ENCODE measurements around the gene GRIK5.

Gene GRIK5

DNA sequence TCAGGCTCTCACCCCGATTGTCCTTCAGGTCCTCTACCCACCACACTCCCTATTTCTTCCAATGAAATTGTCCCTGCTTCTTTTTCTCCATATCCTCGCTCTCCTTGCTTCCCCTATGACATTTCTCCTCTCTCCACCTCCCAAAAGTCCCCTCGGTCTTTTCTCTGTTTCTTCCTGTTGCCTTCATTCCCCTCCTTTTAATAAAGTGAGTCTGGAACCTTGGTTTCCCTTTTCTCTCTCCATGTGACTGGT, 5.3 kb upstream of the GRIK5 start:
- no peak for DNase-seq

DNA sequence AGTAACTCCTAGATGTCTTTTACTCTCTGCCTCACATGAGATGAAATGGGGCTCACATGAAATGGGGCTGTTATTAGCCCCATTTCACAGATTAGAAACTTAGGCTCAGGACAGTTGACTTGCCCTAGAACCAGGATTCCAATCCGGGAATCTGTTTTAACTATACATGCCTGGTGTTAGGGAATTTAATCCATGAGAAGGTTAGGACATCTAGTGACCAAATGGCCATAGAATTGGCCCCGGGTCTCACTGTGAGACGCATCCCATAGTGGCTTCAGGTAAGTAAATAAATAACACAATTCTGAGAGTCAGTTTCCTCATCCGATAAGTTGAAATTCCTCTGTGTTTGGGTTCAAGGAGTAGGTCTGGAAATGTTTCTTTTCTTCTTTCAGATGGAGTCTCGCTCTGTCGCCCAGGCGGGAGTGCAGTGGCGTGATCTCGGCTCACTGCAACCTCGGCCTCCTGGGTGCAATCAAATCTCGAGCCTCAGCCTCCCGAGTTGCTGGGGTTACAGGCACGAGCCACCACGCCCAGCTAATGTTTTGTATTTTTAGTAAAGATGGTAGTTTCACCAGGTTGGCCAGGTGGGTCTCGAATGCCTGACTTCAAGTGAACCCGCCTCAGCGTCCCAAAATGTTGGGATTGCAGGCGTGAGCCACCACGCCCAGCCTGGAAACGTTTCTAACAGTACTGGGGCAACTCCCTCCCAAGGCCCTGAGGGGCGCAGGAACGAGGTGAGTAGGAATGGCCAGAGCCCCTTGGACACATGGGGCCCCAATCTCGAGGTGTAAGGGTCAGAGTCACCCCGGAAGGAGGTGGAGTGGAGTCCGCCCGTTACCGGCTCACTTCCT, 4.7 kb upstream of the GRIK5 start:
- no peak for DNase-seq

DNA sequence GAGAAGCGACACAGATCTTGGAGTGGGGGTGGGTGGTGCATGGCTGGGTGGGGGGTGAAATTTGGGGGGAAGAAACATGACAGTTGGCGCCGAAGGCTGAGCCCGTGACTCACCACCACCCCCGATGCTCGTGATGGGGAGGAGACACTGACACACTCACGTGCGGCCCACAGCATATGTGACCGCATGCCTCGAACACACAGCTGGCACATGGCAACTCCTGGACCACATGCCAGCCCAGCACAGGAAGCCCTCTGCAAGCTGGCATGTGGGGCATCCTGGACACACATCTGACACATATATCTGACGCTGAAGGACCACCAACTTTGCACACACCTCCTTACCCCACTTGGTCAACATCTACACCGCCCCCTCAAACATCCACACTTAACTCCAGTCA, 1.2 kb upstream of the GRIK5 start:
- no peak for DNase-seq

DNA sequence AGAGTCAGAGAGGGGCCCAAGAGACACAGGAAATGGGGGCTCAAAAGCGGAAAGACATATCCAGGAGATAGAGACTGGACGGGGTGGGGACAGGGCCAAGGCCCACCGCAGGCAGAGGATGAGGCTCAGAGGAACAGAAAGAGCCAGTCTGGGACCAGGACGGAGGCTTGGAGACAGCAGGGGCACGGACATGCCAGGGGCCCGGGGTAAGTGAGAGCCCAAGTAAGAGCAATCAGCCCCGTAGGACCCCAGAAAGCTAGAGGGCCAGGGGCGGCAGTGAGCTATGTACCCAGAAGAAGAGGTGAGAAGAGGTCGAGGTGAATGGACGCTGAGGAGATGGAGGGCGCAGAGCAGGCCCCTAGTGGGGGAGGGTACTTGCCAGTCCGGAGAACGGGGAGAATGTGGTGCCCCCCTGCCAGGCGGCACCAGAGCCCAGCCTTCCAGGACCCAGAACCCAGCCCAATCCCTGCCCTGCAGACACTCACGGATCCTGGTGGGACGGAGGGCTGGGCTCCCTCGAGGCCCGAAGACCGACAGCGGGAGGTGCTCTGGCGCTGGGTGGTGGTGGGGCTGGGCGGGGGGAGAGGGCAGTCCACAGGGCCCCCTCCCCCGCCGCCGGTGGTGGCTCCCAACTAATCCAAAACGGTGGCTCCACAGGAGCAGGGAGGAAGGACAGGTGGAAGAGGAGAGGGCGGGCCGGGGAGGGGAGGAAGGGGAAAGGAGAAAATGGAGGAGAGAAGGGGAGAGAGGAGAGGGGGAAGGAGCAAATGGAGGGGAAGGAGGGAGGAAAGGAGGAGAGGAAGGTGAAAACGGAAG, 1.0 kb downstream of the GRIK5 start:
- DNase-seq, result no peak

DNA sequence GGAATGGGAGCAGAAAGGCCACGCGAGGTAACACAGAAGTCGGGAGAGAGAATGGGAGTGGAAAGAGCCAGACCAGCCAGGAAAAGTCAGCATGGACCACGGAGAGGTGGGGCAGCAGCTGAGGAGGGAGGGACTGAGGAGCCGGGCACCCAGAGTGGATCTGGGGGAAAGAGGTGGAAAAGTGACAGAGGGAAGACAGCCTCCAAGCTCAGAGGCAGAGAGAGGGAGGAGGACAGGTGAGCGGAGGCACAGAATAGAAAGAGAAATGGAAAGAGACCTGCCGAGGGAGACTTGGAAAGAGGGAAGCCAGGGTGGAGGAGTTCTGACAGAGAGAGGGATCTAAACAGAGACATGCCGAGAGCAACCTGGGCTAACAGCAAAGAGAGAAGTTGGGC, 1.6 kb downstream of the GRIK5 start:
- DNase-seq, result no peak

DNA sequence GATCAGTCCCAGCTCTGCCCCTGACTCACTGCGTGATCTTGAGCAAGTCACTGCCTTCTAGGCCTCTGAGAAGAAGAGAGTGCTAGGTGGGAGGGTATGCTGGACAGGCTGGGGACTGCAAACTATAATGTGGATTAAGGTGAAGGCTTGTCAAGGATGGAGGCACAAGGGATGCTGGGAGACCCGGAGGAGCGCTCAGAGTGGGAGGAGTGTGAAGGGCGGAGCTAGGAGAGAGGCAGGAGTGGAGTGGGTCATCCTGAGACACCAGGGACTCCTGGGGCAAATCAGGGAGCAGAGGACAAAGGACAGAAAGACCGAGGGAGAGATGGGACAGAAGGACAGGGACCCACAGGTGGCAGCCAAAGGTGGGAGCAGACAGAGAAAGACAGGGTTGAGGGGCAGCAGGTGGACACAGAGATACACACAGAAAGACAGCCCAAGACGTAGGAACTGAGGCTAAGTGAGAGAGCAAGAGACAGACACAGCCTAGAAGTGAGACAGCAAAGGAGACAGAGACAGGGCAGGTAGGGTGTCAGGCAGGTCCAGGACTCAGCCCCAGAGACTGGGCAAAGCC, 2.6 kb downstream of the GRIK5 start:
- DNase-seq, result no peak

DNA sequence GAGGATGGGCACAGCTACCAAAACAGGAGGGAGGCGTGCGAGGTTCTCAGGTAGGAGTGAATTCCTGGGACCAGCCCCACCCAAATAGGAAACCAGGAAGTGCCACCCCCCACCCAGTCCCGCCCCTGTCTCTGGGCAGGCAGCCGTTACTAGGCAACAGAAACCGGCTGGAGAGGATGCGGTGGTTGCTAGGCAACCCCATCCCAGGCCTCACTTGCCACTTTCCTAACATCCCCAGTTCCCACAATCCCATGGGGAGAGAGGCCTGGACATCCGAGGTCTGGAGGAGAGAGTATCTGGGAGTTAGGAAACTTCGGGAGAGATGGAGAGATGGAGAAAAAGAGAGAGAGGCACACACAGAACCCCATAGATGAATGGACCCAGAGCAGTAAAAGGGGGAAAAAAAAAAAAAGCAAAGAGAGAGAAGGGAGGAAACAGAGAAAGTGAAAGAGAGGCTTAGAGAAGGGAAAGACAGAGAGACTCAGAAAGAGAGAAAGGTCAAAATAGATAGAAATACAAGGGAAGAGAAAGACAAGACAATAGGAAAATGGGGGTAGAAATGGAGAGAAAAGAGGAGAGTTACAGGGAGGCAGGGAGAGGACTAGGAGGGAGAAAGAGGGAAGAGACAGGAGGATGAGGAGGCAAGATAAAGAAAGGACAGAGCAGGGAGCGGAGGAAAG, 3.8 kb downstream of the GRIK5 start:
- DNase-seq, result no peak

DNA sequence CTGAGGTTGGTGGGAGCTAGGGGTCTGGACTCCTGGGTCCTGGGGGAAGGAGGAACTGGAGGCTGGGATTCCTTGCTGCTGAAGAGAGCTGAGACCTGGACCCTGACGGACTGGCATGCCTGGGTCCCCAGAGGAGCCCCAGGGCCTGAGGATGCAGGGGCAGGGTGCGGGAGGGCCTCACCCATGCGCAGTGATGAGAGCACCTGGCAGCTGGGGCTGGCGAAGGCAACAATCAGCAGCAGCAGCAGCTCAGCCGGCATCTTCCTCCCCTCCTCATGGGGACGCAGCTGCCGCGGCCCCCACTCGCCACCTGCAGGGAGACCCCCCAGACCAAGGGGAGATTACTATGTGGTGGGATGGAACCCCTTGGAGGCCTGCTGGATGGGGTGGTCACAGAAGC, 4.5 kb downstream of the GRIK5 start:
- no peak for DNase-seq

DNA sequence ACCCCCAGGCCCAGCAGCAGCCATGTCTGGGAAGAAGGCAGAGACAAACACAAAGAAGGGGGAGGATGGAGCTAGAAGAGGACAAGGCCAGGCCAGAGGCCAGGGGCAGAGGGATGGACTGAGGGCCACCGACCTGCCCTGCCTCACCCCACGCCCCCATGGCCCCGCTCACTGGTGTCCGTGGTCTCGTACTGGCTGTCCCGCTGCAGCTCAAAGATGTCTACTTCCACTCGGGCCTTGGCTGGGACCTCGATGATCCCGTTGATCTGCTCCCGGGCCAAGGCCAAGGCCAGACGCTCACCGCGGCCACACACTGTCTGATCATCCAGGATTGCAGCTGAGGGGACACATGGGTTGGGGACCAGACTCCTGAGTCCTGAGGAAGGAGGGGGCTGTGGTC, 5.0 kb downstream of the GRIK5 start:
- DNase-seq, result no peak

DNA sequence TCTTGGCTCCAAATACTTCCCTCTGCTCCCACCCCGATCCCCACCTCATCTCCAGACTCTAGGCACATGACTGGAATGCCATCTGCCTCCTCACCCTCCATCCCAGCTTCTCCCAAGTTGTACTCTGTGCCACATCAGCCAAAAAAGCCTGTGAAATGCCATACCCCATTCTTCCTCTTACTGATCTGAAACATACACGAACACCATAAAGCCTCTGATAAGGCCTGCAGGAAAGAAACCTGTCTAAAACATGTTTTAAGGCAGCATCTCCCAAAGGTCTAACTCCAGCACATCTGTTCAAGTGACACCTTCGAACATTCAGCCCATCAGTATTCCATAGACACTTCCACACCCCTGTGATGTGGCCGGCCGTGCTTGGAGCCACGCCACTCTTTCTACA, 5.6 kb downstream of the GRIK5 start:
- no peak for DNase-seq

DNA sequence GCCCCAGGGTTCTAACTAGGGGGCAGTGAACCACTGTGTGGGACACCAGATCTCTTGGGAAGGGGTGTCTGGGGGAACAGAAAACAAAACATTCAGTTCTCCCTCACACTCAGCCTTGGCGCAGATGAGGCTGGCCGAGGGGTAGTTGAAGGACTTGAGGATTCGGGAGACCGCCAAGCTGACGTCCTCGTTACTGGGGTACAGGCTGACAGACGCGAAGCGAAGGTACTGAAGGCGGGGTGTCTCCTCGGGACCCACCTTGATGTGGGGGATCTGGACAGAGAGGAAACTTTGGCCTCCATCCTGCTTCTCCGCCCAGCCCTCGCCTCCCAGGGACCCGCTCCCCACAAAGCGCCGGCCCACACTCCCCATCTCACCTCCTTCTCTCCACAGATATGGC, 7.6 kb downstream of the GRIK5 start:
- DNase-seq, result no peak

DNA sequence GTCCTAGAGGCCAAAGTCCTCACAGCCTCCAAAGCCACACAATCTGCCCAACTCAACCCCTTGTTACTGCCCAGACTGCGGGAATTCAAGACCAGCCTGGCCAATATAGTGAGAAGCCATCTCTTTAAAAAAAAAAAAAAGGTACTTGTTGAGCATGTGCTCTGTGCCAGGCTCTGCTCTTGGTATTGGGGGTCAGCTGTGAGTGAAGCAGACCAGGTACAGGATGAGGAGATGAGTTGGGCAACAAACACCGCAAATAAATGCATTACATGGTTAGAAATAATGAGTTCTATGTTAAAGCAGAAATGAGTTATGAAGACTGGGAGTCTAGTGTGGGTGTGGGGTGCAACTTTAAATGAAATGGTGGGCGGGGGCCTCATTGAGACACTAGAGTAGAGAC, 9.9 kb downstream of the GRIK5 start:
- DNase-seq, result no peak

DNA sequence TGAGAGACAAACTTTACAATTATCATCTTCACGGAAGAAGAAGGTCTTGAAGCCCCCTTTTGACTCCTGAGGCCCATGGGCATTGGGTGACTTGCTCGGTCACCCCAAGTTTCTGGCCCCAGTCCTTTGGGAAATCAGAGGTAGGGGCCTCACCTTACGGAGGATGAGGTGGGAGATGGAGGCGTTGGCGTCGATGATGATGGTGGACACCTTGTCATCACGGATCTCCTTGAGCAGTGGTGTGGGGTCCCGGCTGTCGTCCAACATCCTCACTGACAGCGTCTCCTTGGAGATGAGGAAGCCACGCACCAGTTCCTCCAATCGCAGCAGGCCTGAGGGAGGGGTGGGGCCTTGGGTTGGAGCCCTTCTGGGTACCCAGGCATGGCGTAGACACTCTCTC, 10.8 kb downstream of the GRIK5 start:
- DNase-seq, result no peak

DNA sequence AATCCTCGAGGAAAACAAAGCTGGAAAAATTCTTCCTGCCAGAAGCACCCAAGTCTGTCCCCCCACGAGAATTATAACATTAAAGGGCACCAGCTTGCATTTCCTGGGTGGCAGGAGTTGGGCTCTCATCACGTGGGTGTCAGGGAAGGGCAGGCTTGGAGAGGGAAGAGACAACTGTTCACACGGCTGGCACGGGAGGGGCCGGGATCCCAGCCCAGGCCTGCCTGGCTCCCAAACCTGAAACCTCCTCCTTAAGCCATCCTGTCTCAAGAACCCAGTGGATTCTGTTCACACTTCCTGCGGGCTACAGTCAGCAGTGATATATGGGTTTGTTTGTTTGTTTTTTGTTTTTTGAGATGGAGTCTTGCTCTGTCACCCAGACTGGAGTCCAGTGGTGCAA, 12.2 kb downstream of the GRIK5 start:
- DNase-seq, result no peak

DNA sequence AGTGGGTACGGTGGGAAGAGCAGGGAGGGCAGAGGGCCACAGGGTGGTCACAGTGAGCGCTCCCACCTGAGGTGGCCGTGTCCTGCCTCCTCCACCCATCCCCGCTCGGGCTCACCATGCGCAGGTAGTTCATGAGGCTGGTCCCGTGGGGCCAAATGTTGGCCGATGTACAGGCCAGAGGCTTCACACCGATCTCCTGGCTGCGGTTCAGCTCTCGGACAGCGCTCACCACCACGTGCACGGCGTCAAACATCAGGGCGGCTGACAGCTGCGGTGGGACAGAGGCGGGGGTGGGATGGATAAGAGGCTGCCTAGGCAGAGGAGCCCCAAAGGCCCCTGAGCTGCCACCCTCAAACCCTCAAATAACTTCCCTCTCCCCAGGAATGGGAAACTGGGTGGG, 15.8 kb downstream of the GRIK5 start:
- DNase-seq, result no peak

DNA sequence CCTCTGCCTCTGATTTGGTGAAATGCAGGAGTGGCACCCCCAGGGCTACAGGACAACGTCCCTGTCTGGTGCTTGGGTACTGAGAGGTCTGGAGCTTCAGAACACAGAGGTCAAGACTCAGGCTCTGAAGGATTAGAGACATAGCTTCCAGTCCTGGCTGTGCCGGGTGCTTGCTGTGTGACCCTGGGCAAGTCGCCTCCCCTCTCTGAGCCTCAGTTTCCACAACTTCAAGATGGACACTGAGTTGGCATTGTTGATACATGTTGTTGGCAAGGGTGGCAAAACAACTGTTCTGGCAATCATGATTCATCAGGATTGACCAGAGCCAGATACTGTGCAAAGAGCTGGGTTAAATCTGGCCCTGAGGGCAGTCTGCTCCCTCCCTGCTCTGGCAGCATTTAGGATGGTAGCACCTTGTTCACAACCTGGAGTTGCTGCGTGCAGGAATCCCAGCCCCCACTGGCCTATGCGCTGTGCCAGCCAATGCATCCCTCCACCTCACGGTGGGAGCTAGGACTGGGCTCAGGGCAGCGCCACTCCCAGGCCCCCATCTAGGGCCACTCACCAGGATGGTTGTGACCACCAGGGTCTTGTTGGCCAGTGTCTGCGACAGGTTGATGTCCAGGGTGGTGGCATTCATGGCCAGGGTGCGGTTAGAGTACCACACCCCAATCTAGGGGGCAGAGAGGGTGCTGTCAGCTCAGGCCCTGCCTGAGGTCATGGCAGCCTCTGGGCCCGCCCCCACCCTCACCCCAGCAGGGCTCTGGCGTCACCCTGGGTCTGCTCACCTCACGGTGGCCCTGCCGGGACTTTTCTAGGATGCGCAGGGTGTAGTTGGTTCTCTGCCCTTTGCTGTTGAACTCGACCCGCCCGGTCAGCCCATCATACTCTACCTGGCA, 16.7 kb downstream of the GRIK5 start:
- DNase-seq, result no peak

DNA sequence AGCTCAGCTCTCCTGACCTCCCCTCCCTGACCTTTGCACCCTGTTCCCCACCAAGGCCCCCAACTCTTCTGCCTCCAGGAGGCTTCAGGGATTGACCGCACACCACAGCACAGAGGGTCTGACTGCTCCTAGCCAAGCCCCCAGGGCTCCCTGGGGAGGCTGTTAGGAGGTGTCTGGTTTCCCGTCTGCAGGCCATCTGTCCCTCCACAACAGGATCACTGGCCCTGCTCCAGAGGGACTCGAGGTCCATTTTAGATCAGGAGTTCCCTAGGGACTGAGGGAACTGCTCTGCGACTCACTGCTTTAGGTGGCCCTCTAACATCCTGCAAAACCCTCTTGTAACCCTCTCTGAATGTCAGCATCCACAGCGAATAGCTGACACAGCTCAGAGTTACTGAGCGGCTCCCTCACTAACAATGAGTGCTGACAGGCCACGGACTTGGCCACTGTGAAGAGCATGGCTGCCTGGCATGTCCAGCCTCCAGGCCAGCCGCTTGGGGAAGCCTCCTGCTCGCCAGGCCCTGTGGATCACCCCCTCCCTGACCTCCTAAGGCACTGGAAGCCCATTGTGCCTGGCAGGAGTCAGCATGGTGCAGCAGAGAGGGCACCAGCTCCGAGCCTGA, 17.7 kb downstream of the GRIK5 start:
- DNase-seq, result no peak

DNA sequence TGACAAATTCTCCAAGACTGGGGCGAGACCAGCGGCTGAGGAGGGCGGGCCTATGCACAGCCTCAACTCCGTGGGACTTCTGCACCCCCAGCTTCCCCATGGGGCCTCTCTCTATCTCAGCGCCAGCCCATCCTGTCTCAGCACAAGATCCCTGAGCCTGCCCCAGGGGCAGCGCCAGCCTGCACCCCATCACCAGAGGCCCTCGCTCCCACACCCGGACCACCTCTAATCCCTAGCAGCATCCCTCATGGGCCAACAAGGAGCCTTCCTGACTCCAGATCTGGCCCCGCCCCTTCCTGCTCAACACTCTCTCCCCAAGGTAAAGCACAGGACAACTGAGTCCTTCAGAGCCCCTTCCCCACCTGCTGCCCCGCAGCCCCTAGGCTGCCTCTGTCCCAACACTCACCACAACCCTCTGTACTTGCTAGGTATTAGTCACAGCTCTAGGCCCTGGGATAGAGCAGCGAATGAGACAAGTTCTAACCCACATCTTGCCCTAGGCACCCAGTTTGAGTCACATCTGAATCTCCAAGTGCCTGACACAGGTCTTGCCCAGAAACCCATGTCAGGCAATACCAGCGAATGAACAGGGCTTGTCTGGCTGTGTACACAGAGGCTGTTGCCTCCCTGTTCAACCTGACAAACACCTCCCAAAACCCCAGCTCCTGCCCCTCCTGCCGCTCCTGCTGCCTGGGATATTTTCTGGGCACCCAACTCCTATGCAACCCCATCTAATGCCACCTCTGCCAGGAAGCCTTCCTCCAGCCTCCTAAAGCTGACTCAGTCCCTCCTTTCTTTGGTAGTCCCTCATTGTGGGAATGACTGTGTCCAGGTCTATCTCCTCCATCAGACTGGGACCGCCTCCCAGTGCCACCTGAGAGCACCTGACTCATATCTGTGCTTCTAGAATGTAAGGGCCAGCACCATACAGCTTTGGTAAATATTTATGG, 18.6 kb downstream of the GRIK5 start:
- no peak for DNase-seq

DNA sequence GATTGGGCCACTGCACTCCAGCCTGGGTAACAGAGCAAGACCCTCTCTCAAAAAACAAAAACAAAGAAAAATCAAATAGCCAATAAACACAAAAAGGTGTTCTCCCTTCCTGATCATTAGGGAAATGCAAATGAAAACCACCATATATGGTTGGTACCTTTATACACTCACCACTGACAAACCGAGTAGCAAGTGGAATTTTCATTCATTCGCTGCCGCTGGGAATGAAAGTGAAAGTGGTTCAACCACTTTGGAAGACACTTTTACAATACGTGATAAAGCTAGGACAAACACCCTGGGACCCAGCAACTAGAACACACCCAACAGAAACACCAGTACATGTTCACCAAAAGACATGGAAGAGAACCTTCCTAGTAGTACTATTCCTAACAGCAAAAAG, 21.0 kb downstream of the GRIK5 start:
- DNase-seq, result no peak

DNA sequence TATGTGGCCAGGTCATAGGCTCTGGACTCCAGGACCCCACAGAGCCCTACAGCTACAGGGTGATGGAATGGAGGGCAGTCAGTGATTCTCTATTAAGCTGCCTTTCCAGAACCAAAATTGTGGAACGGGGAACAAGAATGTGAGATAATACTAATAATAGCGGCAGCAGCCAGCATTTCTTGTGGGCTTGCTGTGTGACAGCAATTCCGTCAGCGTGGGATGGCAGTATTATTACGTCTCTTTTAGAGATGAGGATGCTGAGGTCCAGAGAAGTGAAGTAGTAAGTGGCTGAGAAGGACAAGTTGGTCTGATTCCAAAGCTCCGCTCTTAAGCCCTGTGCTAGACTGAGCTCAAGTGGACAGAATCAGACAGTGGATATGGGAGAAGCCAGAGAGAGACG, 24.4 kb downstream of the GRIK5 start:
- no peak for DNase-seq
